SK-N-SH (cell line): Measurements from ENCODE around the gene GRIN1. TPM values are rescaled to one million over a fixed set of nuclear protein-coding genes. Genes with fewer than 3 reads are reported as not detected.

Experiments used
- CTCF ChIA-PET: fragments of 300-600, 350-600 bp; formaldehyde crosslinking; extraction: SDS; loops from one replicate; lab custom pipeline; 2021; lab: Yijun Ruan, JAX
- POLR2A ChIA-PET: fragments of 350-600 bp; sonication (Branson Sonifier 250); formaldehyde crosslinking; extraction: SDS; loops from one replicate; lab custom pipeline; 2020; ENCODE audit warnings: antibody characterized with exemption, inconsistent platforms; lab: Yijun Ruan, JAX
- DNase-seq: peaks from one replicate; pipeline ENCODE4 v3.0.0; 2012
- H2AFZ ChIP-seq: fragments of 200-600 bp; sonication (generic); 2 replicates; pipeline ENCODE4 v1.8.1; 2016; ENCODE audit warnings: antibody characterized with exemption, mild to moderate bottlenecking, low read depth
- H3F3A ChIP-seq: fragments of 200-600 bp; sonication (generic); replicated peaks from 2 replicates; pipeline ENCODE3; 2016; ENCODE audit warnings: antibody characterized with exemption, mild to moderate bottlenecking; ENCODE audit not compliant: insufficient read depth
- H3K27ac ChIP-seq, 2 experiments: fragments of 200-500 bp in 1 of 2; fragments of 200-600 bp in 1 of 2; sonication (Bioruptor generic) in 1 of 2; sonication (generic), shearing (Covaris generic) in 1 of 2; 2 replicates each; pipeline versions ENCODE4 v1.5.1 to v1.6.1; 2014 to 2016; ENCODE audit warnings: low read depth in 2 of 2, inconsistent platforms in 1 of 2, low read length in 1 of 2, mild to moderate bottlenecking in 1 of 2, mixed read lengths in 1 of 2
- H3K27me3 ChIP-seq: fragments of 200-600 bp; sonication (generic), shearing (Covaris generic); 2 replicates; pipeline ENCODE4 v1.6.1; 2016; ENCODE audit warnings: mixed run types; ENCODE audit not compliant: insufficient read depth
- H3K36me3 ChIP-seq, 2 experiments: fragments of 200-500 bp in 1 of 2; fragments of 200-600 bp in 1 of 2; sonication (Bioruptor generic) in 1 of 2; sonication (generic) in 1 of 2; replicated peaks in 1 of 2; 2 replicates each; pipeline versions ENCODE3 to v1.5.1; 2014 to 2016; ENCODE audit warnings: low read length in 1 of 2, mild to moderate bottlenecking in 1 of 2; ENCODE audit not compliant: insufficient read depth in 2 of 2, control insufficient read depth in 1 of 2
- H3K4me1 ChIP-seq, 2 experiments: fragments of 200-500 bp in 1 of 2; fragments of 200-600 bp in 1 of 2; sonication (Bioruptor generic) in 1 of 2; sonication (generic), shearing (Covaris generic) in 1 of 2; 2 replicates each; pipeline versions ENCODE4 v1.5.1 to v1.6.1; 2014 to 2016; ENCODE audit warnings: low read depth in 1 of 2, low read length in 1 of 2, mixed run types in 1 of 2; ENCODE audit not compliant: insufficient read depth in 2 of 2, control insufficient read depth in 1 of 2
- H3K4me2 ChIP-seq: fragments of 200-600 bp; sonication (generic), shearing (Covaris generic); 2 replicates; pipeline ENCODE4 v1.6.1; 2017; ENCODE audit warnings: mixed run types
- H3K4me3 ChIP-seq, 2 experiments: fragments of 200-500 bp in 1 of 2; fragments of 200-600 bp in 1 of 2; sonication (Bioruptor generic) in 1 of 2; sonication (generic), shearing (Covaris generic) in 1 of 2; 2 replicates each; pipeline versions ENCODE4 v1.5.1 to v1.8.1; 2014 to 2016; ENCODE audit warnings: low read depth in 2 of 2, inconsistent platforms in 1 of 2, low read length in 1 of 2, mild to moderate bottlenecking in 1 of 2, mixed read lengths in 1 of 2, moderate library complexity in 1 of 2
- H3K79me2 ChIP-seq: fragments of 200-600 bp; sonication (generic); 2 replicates; pipeline ENCODE4 v1.8.1; 2017; ENCODE audit warnings: mild to moderate bottlenecking; ENCODE audit not compliant: insufficient read depth
- H3K9ac ChIP-seq: fragments of 200-600 bp; sonication (generic); 2 replicates; pipeline ENCODE4 v1.6.1; 2017; ENCODE audit warnings: mixed run types
- H3K9me2 ChIP-seq: fragments of 200-600 bp; sonication (generic); 2 replicates; pipeline ENCODE4 v1.6.1; 2017; ENCODE audit warnings: mixed run types
- H3K9me3 ChIP-seq: fragments of 200-600 bp; sonication (generic); 2 replicates; pipeline ENCODE4 v1.6.1; 2017; ENCODE audit warnings: mixed run types, mild to moderate bottlenecking, moderate library complexity
- H4K20me1 ChIP-seq: fragments of 200-600 bp; sonication (generic); 2 replicates; pipeline ENCODE4 v1.6.1; 2017; ENCODE audit warnings: mild to moderate bottlenecking, mixed run types; ENCODE audit not compliant: insufficient read depth
- CHD2 ChIP-seq: fragments of 150-350 bp; IDR thresholded peaks from 2 replicates; pipeline ENCODE4 v1.6.1; 2018; ENCODE audit warnings: low read length; ENCODE audit not compliant: partially characterized antibody
- CTCF ChIP-seq: fragments of 200-600 bp; sonication (generic); IDR thresholded peaks from 2 replicates; pipeline ENCODE4 v1.6.1; 2017; ENCODE audit warnings: antibody characterized with exemption, mild to moderate bottlenecking, moderate library complexity
- EP300 ChIP-seq, 2 experiments: IDR thresholded peaks; 2 replicates each; pipeline versions ENCODE4 v1.4.0 to v1.6.1; 2012; ENCODE audit warnings: borderline replicate concordance in 1 of 2, low read depth in 1 of 2, low read length in 1 of 2
- EZH2phosphoT487 ChIP-seq: fragments of 200-600 bp; sonication (generic); IDR thresholded peaks from 2 replicates; pipeline ENCODE4 v1.6.1; 2017; ENCODE audit warnings: low read depth, mixed run types, mild to moderate bottlenecking, antibody characterized with exemption, moderate library complexity, borderline replicate concordance
- FOXJ3 ChIP-seq: sonication (generic); formaldehyde crosslinking; IDR thresholded peaks from 2 replicates; pipeline ENCODE4 v1.5.1; 2020; ENCODE audit warnings: mild to moderate bottlenecking, missing genetic modification reagents
- GABPA ChIP-seq: IDR thresholded peaks from 2 replicates; pipeline ENCODE4 v1.4.0; 2012; ENCODE audit warnings: low read depth, mild to moderate bottlenecking
- GATA2 ChIP-seq: sonication (generic); formaldehyde crosslinking; IDR thresholded peaks from 2 replicates; pipeline ENCODE4 v1.5.0; 2020; ENCODE audit warnings: mild to moderate bottlenecking, missing genetic modification reagents
- POLR2AphosphoS5 ChIP-seq: IDR thresholded peaks from 2 replicates; pipeline ENCODE4 v1.6.1; 2012; ENCODE audit warnings: low read depth, low read length
- RCOR1 ChIP-seq: fragments of 150-350 bp; IDR thresholded peaks from 2 replicates; pipeline ENCODE4 v1.6.1; 2017; ENCODE audit warnings: antibody characterized with exemption, low read length
- RFX5 ChIP-seq: IDR thresholded peaks from 2 replicates; pipeline ENCODE4 v1.6.1; 2012; ENCODE audit warnings: mild to moderate bottlenecking, improper control_type of control experiment, low read length
- RXRA ChIP-seq: IDR thresholded peaks from 2 replicates; pipeline ENCODE4 v1.4.0; 2012; ENCODE audit warnings: low read depth, mild to moderate bottlenecking, borderline replicate concordance
- SIN3A ChIP-seq: IDR thresholded peaks from 2 replicates; pipeline ENCODE4 v1.6.1; 2012; ENCODE audit warnings: low read depth, mild to moderate bottlenecking, low read length, moderate library complexity, borderline replicate concordance
- SMC3 ChIP-seq: IDR thresholded peaks from 2 replicates; pipeline ENCODE4 v1.6.1; 2012; ENCODE audit warnings: low read depth, low read length, improper control_type of control experiment
- TCF12 ChIP-seq: IDR thresholded peaks from 2 replicates; pipeline ENCODE4 v1.4.0; 2012
- USF2 ChIP-seq: fragments of 150-350 bp; IDR thresholded peaks from 2 replicates; pipeline ENCODE4 v1.6.1; 2017; ENCODE audit warnings: antibody characterized with exemption, low read length, low read depth, borderline replicate concordance
- ZBTB33 ChIP-seq: IDR thresholded peaks from 2 replicates; pipeline ENCODE4 v1.4.0; 2012; ENCODE audit warnings: low read depth, borderline replicate concordance
- WGBS: methylation state at CpG from one replicate; pipeline ENCODE4 v1.1.6; 2017; ENCODE audit warnings: low lambda C conversion rate; 5-methylcytosine and 5-hydroxymethylcytosine counted together
- polyA plus RNA-seq, 3 experiments: library from polyadenylated mRNA; depleted of rRNA; stranded (reverse); fragments of >200 nt; gene quantifications; 2 replicates each; pipeline ENCODE4 v1.2.3, GENCODE V29; 2012

GRIN1 gene
- polyA plus RNA-seq, 1 of the 3 experiments (the other 2 are of a cell fraction) = not detected

GRCh38 chr9:137160054-137160425 is 21.1 kb downstream of the GRIN1 start (continued):
- TF ChIP-seq GABPA (no peak), SMC3 (no peak), TCF12 (no peak), USF2 (no peak), RCOR1 (no peak)

GRCh38 chr9:137160716-137161557 is 22.0 kb downstream of the GRIN1 start:
- no peak overlapping the region for H3K9ac ChIP-seq
- peaks cover 5% of the 10 kb centered on the region; the same call in 1 of the 2 replicates for H3K27me3 ChIP-seq
- ChIA-PET POLR2A (no interaction called here), CTCF (no interaction called here)
- no peak overlapping the region for H3K4me3 ChIP-seq
- DNase-seq = no peak
- no peaks in the 10 kb centered on the region for H4K20me1 ChIP-seq
- peaks cover 0 to 3% of the 10 kb centered on the region in 2 experiments; a peak in 1 of 4 replicates for H3K4me1 ChIP-seq
- H3K9me3 ChIP-seq = no peaks in the 10 kb centered on the region
- H3K27ac ChIP-seq = no peak overlapping the region
- no peaks in the 10 kb centered on the region for H3K79me2 ChIP-seq
- TF ChIP-seq SIN3A (no peak), ZBTB33 (no peak), CHD2 (no peak), POLR2AphosphoS5 (no peak), EZH2phosphoT487 (no peak), TCF12 (no peak), RFX5 (no peak), EP300 (IDR thresholded peaks at IDR 0.05; ENCODE audit: borderline replicate concordance in 1 of 2, low read depth in 1 of 2, low read length in 1 of 2) (no peak), FOXJ3 (CRISPR knock-in tag) (no peak), CTCF (no peak), RXRA (no peak), GABPA (no peak), GATA2 (CRISPR knock-in tag) (no peak)
- WGBS = 72% methylated on average over 34 of the region's 56 CpGs
- H3F3A ChIP-seq = no peaks in the 10 kb centered on the region
- H3K9me2 ChIP-seq = no peaks in the 10 kb centered on the region
- no peaks in the 10 kb centered on the region for H3K36me3 ChIP-seq
- H3K4me2 ChIP-seq = no peak overlapping the region
- no peak overlapping the region for H2AFZ ChIP-seq
